HG03039 (cell line): Measurements from ENCODE around the gene IRF2BPL.
A peak's percentile ranks its signal among the peaks of the same experiment; 100 is the strongest.

Experiments
- ATAC-seq: cut with Tn5 transposase; IDR thresholded peaks from one replicate; pipeline ENCODE4 v1.9.1; 2021; ENCODE audit warnings: mild to moderate bottlenecking, moderate library complexity; ENCODE audit not compliant: unreplicated experiment

The IRF2BPL gene

DNA sequence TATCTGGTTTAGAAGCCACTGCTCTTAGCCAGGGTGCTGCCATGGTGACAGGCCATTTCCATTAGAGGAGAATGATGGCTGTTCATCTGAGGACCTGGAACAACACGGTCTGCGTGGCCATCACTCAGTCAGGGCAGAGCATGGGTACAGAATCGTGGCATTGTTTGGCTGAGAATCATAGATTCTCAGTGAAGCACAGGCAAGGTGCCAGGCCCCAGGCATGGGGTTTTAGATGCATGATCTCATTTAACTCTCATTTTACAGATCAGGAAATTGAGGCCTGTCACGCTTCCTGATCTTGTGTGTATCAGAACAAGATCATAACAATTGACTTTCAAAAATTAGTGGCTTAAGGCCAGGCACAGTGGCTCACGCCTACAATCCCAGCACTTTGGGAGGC, 26.8 kb upstream of the IRF2BPL start:
- ATAC-seq = no peak

DNA sequence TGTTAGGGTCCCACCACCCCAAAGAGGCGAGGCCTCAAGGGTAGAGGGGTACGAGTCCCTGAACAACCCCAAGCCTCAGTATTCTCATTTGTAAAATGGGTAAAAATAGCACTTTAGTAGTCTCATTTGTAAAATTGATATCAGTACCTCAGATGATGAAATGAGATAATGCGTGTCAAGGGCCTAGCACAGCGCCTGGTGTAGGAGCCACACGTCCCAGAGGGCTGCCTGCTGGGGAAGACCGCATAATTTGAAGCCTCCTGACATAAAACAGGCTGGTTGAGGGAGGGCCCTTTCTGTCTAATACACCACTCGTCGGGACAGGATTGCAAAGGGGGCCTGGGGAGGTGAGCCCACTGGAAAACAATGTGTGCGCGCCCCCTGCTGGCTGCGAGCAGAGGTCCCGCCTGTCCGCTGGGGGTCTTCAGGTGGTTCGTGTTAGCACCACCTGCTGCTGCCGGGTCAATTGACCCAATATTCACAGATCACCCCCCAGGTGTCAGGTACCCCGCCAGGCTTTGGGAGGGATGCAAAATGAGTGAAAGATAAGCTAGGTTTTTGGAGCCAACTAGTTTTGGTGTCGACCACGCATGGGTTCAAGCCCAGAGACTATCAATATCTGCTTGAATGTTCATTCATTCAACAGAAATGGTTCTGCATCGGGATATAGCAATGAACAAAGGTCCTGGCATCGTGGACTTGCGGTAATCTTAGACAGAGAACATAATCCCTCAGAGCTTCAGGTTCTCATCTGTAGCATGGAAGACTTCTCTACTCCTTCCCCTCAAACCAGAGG, 24.7 kb upstream of the IRF2BPL start:
- no peak for ATAC-seq

DNA sequence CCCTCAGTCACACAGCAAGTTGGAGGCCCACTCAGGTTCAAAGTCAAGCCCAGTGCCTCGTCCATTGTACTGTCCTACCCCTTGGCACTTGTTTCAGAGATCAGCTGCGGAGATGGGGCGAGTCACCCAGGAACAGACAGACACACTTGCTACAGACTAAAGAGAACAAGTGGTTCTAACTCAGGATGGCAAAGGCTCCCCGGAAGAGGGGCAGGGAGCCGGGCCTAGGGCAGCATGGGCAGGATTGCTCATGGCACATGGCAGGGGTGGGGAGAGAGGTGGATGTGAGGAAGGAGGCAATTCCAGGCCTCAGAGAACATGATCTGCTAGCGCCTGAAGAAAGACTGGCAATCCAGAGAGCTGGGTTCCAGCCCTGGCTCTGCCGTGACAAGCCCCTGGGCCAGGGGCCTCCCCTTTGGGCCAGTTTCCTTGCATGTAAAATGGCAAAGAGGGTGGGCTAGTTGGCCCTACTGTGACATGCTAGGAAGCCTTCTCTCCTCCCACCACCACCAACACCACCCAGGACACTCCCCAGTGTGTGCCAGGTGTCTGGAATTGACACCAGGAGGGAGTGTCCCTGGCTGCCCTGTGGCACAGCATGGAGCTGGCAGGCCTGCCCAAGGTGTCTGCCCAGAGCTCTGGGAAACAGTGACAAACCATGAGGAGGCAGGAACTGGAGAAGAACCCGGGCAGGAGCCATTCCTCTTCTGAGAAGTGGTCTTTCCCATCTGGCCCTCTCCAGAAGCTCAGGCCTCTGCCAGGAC, 24.0 kb upstream of the IRF2BPL start:
- ATAC-seq = no peak

DNA sequence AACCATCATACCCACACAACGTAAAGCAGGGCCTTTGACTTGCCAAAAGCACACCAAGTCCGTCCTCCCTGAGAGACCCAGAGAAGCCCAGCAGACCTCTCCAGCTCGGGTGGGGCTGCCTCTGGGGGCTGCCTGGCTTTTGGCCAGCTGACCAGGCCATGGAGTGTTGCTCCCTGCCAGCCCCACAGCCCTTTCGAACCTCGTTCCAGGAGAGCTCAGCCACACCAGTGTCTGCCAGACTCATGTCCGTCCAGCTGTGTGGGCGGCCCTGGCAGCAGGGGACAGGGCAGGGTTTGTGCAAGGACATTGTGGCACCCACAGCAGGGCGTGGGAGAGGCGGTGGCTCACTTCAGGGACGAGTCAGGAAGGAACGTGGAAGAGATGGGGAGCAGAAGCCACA, 22.6 kb upstream of the IRF2BPL start:
- ATAC-seq = no peak

DNA sequence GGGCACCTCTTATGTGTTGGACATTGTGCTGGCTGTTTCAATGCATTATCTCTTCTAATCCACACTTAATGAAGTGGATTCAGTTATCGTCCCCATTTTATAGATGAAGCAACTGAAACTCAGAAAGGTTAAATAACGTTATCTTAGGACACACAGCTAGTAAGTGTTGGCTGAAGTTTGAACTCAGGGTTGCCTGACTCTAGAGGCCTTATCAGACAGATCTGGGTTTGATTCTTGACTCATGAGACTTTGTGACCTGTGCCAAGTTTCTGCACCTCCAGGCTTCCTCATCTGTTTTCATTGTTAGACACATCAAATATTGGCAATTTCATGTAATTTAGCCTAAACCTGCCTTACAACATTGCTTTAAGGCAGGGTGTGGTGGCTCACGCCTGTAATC, 18.2 kb upstream of the IRF2BPL start:
- ATAC-seq = no peak

DNA sequence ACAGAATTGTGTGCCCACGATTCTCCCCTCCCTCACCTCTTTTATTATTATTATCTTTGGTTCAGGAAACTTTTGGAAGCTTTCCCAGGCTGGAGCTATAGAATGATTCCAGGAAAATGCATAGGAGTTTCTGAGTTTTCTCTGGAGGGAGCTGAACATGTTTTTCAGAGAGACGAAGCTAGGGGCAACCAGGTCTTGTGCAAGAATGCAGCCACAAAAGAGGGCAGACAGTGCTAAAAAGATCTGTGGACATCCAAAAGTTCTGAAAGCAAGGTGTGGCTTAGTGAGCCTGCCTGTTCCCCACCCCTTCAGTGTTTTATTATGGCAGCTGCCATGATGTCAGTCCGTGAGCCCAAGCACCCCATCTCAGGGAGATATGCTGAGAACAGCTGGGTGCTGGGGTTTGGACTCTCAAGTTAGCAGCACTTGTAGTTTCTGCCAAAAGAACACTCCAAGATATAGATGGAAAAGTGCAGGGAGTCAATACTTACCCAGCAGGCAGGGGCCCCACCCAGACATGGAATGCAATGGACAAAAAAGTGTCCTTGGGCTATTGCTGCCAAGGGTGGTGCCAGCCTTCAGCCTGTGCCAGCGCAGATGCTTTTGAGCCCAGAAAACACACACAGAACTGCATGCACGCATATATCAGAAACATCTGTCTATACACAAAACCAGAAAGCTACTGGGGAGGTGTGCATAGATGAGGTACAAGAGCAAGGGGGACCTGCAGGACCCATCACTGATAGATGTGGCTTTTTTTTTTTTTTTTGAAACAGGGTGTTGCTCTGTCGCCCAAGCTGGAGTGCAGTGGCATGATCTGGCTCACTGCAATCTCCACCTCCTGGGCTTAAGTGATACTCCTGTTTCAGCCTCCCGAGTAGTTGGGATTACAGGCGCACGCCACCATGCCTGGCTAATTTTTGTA, 17.0 kb upstream of the IRF2BPL start:
- no peak for ATAC-seq

DNA sequence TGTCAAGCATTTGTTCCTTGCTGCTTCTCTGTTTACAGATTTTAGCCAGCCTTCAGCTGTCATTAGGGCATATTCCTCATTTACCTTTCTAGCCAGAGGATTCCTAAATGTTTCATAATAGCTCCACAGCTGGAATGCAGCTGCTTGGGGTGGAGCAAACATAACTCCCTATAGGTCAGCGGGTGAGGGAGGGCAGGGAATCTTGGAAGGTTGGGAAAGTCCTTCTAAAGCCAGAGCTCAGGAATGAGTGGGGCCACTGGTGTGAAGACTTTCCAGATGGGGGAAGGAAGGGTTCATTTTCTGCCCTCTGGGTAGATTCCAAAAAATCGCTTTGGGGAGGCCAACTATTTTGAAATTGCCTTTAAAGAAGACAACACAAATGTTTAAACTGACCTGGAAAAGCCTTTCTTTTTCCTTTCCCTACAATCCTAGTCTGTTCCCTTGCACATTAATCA, 16.3 kb upstream of the IRF2BPL start:
- no peak for ATAC-seq

DNA sequence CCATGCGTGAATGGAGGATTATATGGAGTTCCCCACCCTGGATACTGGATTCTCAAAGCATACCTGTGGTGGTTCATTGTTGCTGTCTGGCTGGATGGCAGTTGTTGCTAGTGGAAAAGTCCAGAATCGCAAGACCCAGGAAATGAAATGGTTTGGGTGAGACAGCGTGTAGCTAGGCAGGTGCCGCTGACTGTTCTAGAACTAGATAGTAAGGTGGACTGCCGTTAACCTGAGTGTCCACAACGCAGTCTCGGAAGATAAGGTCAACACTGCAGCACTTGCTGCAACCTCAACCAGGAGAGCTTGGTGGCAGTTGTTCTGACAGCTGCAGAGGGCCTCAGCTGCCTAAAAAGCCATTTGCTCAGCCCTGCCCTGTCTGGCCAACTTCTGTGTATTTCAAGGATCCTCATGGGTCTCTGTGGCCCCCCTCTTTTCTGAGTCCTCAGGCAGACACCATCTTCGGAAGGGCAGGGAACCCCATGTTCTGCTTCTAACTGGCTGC, 15.5 kb upstream of the IRF2BPL start:
- ATAC-seq = no peak

DNA sequence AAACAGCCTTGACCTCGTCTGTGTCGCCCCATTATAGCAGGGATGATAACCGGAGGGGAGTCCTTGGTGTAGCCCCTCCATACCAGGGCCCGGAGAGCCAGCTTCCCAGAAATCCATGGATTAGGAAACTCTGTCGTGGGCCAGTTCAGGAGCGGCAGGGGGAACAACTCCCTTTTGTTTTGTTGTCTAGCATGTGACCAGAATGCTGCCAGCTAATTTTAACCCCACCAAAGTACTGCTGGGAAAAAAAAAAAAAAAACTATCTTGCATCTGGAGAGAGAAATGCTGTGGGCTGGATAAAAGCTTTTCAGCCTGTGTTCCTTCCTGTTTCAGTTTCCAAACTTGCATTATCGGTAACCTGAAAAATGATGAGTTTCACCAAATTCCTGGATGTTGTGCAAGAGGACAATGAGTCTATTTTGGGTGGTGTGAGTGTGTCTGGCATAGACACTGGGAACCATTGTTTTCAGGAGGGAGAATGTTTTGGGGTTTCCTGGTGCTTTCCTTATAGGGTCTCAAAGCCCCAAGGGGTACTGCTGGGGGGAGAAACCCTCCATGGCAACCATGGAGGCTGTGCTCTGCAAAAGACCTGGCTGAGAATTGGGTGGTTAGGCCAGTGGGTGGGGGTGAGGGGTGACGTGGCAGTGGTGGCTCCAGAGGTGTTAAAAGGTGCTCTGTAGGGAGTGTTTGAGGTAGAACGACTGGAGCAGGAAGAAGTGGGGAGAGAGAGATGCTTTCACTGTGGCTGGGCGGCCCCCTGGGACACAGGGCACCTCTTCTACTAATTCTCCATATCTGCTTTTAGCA, 14.9 kb upstream of the IRF2BPL start:
- ATAC-seq = no peak

DNA sequence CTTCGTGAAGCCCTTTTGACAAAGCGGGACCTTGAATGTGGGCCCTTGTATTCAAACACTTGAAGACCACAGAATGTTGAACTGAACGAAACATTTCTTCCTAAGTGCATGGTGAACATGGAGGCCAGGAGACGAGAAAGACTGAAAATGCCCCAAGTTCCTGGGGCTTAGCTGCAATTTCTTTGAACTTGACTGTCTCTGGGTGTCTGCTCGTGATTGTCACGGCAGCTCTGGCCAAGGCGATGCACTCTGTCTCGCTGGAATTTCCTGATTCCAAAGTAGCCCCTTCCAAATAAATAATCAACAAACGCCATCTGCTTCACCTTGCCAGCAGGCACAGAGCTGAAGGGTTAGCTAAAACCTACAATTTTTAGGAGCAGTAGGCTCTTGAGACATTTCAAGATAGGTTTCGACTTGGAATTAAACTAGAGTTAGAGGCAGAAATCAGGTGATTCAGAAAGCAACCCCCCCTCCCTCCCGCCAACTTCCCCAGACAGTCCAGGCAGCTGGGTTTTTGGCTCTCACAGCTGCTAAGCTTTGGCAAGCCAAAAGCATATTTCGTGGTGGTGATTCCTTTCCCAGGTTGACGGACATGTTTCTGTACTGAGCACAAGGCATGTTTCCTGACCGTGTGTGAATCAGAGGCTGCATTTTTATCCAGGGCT, 13.5 kb upstream of the IRF2BPL start:
- no peak for ATAC-seq

DNA sequence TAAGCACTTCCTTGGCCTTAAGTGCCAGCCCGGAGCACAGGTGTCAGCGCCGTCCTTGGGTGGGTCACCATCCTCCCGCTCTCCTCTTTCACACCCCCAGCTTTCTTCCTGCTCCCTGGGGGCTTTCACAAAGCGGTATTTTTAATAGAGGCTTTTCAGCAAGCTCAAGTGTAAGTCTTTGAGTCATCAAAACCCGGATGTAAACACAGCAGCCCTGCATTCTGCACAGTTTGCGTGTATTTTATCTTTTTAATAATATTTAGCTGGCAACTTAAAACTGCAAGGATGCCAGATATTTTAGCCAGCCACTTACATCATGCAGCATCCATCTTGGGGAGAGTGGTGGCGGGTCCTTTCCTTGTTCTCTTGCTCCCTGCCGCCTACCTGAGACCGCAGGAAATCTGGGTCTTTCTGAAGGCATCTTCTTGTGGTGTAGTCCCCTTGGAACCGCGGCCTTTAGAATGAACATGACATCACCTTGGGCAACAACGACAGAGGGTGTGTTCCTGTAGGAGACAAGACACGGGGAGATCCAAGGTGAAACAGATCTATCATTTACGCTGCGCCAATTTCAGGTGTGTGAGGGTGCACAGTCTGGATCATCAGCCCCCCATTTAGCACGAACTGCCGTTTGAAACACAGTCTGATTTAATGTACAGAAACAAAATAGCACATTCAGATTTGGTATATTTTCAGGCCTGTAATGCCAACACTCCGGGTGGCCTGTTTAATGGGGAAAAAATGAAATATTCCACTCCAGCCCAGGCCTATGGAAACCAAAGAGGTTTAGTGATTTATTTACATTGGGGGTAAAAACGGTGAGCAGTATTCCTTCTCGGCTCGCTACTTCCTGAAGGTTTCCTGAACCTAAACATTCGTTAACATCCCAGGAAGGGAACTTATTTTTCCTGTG, 12.5 kb upstream of the IRF2BPL start:
- no peak for ATAC-seq

DNA sequence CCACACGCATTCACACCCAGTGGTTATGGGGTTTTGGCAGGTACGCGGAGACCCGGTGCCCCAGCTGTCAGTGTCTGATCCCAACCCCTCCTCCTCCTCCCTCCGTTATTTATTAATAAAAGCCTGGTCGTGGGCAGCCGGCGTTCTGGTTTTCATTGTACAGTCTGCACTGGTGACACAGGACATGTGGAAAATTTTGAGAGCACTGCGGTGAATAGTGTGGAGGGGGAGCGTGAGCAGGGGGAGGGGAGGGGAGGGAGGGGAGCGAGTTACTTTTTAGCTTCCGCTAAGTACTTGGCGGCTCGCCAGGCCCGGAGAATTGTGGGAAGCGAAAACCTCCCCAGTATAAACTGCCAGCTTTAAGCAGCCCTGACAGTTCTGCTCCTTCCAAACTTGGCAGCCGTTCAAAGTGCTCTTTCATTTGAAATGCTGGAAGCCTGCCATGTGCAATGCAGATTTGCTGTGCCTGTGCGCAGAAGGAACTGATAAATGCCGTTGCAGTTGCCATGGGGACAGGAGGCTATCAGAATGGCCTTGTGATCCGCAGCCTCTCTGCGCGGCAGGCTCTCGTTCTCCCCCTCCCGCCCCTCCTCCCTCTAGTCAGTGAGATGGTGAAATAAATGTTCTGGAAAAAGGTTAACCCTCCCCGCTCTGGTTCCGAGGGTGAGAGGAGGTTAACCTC, 11.7 kb upstream of the IRF2BPL start:
- peak; percentile 39 for ATAC-seq

DNA sequence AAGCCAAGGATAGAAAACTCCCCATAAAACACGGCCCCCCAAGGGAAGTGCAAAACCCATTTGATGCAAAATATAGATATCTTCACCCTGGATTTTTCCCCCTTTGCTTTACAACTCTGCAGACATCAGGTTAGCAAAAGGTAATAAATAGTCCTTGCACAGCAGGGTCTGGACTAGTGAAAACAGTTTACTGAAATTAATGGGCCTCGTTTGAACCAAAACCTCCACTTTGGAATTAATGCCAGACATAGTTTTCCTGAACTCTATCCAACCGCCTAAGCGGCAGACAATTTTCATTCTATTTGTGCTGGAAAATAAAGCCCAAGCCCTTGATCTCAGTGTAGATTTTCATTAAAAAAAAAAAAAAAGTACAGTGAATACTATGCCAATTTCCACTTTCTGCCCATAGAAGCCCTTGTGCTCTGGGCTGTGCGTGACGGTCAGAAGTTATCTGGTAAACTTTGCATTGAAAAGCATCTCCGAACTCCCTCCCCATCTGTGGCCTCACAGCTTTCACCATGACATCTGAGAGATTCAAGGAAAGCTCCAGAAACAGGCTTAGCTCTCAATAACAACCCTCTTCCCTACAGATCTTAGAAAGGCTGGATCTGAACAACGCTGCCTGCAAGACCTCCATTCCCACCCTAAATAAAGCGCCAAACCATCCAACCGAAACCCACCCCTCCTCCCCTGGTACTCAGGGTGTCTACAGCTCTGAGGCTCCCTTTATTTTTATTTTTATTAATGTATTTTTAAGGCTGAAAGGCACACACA, 11.0 kb upstream of the IRF2BPL start:
- ATAC-seq = no peak

DNA sequence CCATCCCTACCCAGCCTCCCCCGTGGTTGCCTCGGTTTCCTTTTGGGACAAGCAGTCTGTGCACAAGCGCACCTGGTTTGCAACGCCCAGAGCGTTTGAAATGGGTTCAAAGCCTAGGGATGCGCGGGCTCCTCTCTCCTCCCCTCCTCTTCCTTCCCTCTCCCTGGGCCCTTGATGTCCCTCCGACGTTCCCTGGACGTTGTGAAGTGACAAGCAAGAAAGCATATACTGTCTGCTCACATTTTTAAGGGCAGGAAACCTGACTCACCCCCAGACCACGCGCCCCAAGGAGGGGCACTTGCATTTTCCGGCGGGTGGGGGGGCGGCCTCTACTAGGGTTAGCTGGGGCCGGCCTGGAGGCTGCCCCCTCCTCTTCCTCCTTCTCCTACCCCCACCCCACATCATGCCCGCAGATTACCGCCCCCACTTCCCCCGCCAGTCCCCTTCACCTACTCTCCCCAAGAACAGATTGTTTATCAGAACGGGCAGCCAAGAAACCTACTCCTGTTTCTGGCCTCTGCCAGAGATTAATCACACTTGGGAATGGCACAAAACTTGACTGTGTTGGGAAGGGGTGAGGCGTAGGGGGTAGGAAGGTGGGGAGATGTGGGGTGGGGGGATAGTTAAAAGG, 9.5 kb upstream of the IRF2BPL start:
- no peak for ATAC-seq

DNA sequence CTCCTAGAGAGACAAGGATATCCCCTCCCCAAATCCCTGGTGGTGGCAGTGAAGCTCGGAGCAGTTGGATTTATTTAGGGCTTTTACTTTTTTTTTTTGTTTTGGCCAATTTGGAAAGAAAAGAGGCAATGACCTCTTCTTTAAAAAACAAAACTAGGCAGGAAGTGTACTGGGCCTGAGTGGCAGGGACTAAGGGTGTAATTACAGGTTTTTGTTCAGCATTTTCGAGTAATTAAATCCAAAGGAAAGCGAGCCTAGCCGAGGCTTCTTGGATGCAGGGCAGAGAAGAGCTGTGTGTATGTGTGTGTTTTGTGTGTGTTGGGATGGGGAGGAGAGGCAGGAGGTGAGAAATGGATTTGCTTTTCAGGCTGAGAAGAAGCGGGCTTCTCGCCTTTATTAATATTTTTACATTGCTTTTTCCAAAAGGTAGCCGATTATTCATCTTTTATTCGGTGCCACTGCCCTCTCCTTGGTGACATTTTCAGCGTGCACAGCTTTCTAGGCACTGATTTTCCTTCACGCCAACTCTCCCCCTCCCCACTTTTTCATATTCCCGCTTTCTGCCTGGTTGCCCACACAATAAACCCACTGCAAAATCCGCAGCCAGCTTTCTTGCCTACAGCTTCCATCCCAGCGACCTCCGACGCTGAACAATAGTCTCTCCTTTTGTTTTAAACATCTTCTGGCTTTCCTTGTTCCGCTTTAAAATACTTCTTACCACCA, 8.9 kb upstream of the IRF2BPL start:
- ATAC-seq = no peak
